ENCODE data around the gene GMDS.
A peak's percentile ranks its signal among the peaks of the same experiment; 100 is the strongest.

GMDS gene

GRCh38 chr6:2209226-2209809 lies 36.1 kb downstream of the GMDS start:
- peak; percentile 15 to 27 (median 23) for DNase-seq (ENCODE audit: low read depth in 2 of 3, low spot score in 1 of 3)

GRCh38 chr6:2208468-2208867 lies 36.9 kb downstream of the GMDS start:
- DNase-seq (ENCODE audit: low read depth in 2 of 3, low spot score in 1 of 3) = no peak

GRCh38 chr6:2205396-2205795 lies 40.0 kb downstream of the GMDS start:
- DNase-seq (ENCODE audit: low read depth in 2 of 3, low spot score in 1 of 3) = no peak

- DNase-seq (ENCODE audit: low read depth in 2 of 3, low spot score in 1 of 3) = no peak
Measured at GRCh38 chr6:2204272-2204671, 41.1 kb downstream of the GMDS start.

DNA sequence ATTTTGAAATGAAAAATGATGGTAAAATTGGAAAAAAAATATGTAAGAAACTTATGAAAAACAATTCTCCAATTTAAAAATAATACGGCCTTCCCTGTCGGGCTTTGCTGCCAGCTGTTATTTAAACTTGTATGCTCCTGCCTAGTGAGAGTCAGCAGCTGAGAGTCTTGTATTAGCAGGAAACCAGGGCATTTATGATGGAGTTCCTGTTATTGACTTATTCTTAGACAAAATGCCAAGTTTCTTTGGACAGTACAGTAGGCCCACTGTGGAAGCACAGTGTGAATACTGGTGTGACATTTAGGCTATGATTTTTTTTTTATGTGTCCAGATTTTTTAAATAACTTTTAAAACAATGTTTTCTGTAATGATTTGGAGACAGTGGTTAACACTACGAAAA lies 42.1 kb downstream of the GMDS start:
- DNase-seq (ENCODE audit: low read depth in 2 of 3, low spot score in 1 of 3) = no peak

DNA sequence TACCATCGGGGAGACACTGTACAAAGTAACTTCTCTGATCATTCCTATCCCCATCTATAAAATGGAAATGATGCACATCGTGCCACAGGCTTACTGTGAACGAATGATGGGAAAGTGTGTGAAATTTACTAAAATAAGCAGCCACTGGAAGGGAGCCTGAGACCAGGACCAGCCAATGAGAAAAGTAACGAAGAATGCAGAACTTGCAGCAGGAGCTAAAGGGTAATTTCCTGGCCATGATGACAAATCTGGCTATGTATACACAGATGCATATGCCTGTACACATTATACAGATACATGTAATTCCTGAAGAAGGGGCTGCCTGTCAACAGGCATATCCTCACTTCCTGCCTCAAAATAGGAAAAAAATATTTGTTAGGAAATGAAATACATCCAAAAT lies 47.4 kb downstream of the GMDS start:
- DNase-seq (ENCODE audit: low read depth in 2 of 3, low spot score in 1 of 3) = no peak

- DNase-seq (ENCODE audit: low read depth in 2 of 3, low spot score in 1 of 3) = no peak
Measured at GRCh38 chr6:2197177-2197671, 48.2 kb downstream of the GMDS start.

DNA sequence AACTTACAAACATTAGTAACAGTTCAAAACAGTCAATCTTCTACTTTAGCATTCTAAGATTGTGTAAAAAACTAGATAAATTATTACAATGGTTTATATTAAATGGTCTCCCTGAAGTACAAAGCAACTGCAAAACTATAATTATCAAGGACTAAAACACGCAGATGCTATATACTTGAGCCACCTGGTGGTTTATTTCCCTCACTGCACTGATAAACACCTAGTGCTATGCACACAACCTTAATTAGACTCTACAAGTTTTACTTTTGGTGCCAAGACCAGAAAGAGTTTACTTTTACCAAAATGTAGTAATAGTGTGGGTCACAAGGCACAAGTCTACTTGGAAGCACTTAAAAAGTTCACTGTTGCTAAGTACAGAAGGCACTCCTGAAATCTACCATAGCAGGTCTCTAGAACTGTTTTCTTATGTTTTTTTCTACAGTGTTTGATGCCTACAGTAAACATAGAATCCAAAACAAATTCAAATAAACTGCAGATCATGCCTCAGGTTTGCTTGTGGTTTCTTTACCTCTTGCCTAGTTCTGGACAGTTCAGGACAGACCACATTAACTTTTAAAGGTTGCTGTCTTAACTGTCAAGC lies 49.2 kb downstream of the GMDS start:
- DNase-seq (ENCODE audit: low read depth in 2 of 3, low spot score in 1 of 3) = peak in 2 of 3 donors; percentile 6 to 51

GRCh38 chr6:2194643-2195042 lies 50.8 kb downstream of the GMDS start:
- no peak for DNase-seq (ENCODE audit: low read depth in 2 of 3, low spot score in 1 of 3)

- DNase-seq (ENCODE audit: low read depth in 2 of 3, low spot score in 1 of 3) = no peak
Measured at GRCh38 chr6:2193931-2194330, 51.5 kb downstream of the GMDS start.

GRCh38 chr6:2192976-2193375 lies 52.4 kb downstream of the GMDS start:
- DNase-seq (ENCODE audit: low read depth in 2 of 3, low spot score in 1 of 3) = no peak

- no peak for DNase-seq (ENCODE audit: low read depth in 2 of 3, low spot score in 1 of 3)
Measured at GRCh38 chr6:2191390-2191740, 54.0 kb downstream of the GMDS start.

DNA sequence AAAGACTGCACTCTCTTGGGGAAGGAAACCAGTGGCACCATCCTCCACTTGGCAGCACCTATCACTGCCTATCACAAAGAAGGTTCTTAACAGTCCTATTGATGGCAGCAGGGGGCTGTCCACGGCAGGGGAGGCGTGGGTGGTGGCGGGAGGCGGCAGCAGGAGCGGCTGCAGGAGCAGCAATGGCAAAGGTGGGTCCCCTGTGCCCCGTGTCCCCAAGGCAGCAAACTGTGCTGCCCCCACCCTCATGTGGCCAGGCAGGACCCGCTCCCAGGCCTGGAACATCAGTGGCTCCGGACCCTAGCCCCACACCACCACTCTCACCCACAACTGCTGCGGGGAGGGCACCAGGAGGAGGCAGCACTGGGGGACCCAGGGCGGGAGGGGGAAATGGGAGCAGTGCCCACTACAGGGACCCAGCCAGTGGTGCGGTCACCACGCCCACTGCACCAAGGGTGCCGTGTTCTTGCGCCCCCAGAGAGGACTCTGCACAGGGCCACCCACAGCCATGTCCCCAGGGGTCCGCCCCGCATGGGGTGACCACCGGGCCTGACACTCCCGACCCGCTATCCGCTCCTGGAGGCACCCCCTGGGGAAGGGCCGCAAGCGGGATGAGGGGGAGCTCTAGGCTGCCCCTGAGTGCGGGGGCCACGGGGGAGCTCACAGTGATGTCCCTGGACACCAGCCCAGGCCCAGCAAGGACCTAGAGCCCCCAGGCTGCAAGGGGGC lies 54.6 kb downstream of the GMDS start:
- DNase-seq (ENCODE audit: low read depth in 2 of 3, low spot score in 1 of 3) = no peak

GRCh38 chr6:2188856-2189384 lies 56.5 kb downstream of the GMDS start:
- no peak for DNase-seq (ENCODE audit: low read depth in 2 of 3, low spot score in 1 of 3)

DNA sequence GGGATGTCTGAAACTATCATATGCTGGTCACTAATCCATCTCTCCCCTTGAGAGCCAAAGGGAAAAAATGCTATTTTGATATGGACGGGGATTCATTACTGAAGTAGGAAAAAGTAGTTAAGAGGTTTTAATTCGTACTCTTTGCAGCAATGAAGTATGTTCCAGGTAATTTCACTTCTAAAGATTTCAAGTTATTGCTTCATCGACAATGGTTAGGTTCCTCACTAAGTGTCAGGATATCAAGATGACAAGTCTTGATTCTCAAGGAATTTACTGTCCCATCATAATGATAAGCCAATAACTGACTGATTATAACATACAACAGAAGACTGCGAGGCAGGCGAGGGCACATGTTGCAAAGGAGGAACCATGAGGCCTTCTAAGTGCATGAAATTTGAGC lies 57.0 kb downstream of the GMDS start:
- DNase-seq (ENCODE audit: low read depth in 2 of 3, low spot score in 1 of 3) = no peak

DNA sequence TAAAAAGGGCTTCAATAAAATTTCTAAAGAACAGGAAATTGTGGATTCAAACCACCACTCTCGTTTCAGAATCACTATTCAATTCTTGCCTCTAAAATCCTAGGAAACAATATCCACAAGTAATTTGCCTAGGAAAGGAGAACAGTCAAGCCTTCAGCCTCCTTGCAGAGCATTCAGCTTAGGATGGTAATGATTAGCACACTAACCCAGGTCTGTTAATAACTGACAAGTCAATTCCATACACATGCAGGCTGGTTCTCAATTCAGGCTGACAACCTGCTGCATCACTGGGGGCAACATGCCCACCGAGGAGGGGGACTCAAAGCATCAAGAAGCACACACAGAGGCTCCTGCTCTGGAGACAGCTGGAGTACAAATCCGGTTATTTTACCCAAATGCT lies 57.6 kb downstream of the GMDS start:
- DNase-seq (ENCODE audit: low read depth in 2 of 3, low spot score in 1 of 3) = no peak

- peak in 1 of 3 donors; percentile 65 for DNase-seq (ENCODE audit: low read depth in 2 of 3, low spot score in 1 of 3)
Measured at GRCh38 chr6:2186516-2186915, 58.9 kb downstream of the GMDS start.

- DNase-seq (ENCODE audit: low read depth in 2 of 3, low spot score in 1 of 3) = no peak
Measured at GRCh38 chr6:2185466-2185865, 59.9 kb downstream of the GMDS start.

GRCh38 chr6:2184700-2185455 lies 60.5 kb downstream of the GMDS start:
- DNase-seq (ENCODE audit: low read depth in 2 of 3, low spot score in 1 of 3) = no peak

DNA sequence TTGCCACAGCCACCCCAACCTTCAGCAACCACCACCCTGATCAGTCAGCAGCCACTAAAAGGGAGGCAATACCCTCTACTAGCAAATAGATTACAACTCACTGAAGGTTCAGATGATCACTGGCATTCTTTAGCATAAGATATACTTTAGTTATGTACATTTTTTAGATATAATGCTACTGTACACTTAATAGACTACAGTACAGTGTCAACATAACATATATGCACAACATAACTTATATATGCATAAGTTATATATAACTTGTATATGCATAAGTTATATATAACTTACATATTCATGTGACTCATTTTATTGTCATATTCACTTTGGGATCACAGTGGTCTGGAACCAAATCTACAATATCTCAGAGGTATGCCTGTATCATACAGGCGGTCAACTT lies 61.7 kb downstream of the GMDS start:
- DNase-seq (ENCODE audit: low read depth in 2 of 3, low spot score in 1 of 3) = no peak

DNA sequence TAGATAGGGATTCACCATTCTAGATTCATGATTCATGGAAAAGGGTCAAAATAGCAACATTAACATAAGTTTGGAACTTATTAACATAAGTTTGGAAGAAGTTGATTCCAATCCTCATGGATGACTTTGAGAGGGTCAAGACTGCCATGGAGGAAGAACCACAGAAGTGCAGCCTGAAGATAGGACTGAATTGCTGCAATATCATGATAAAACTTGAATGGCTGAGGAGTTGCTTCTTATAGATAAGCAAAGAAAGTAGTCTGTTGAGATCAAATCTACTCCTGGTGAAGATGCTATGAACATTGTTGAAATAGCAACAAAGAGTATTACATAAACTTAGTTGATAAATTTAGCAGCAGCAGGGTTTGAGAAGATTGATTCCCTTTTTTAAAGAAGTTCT lies 62.2 kb downstream of the GMDS start:
- DNase-seq (ENCODE audit: low read depth in 2 of 3, low spot score in 1 of 3) = no peak

GRCh38 chr6:2182251-2182650 lies 63.2 kb downstream of the GMDS start:
- DNase-seq (ENCODE audit: low read depth in 2 of 3, low spot score in 1 of 3) = no peak

All from stimulated activated CD4-positive, alpha-beta T cell treated with anti-CD3 and anti-CD28 coated beads, Interleukin-12 subunit alpha, Interleukin-12 subunit beta, amount 100 ng/mL, for 48 hours (primary cell).